ENCODE measurements around the gene SRL. TPM values are rescaled to one million over a fixed set of nuclear protein-coding genes. Genes with fewer than 3 reads are reported as not detected.

Gene SRL
- total and polyA plus RNA-seq, 4 donors = 0.31 to 3.2 (median 1.5) TPM

- no peaks in the 10 kb centered on the region for H3K27me3 ChIP-seq (ENCODE audit: control insufficient read depth in 1 of 2, insufficient read depth in 2 of 2, low read length in 1 of 2)
Observed at GRCh38 chr16:4204521-4204920, 37.4 kb downstream of the SRL start.

GRCh38 chr16:4203748-4204147 lies 38.1 kb downstream of the SRL start:
- WGBS, 2 donors = 94 to 96% methylated on average over 11 of the region's 11 CpGs
- ATAC-seq (ENCODE audit: low FRiP score) = no peak
- Histone ChIP-seq H3K36me3 (ENCODE audit: control insufficient read depth in 1 of 2, insufficient read depth in 2 of 2, low read length in 1 of 2) (no peaks in the 10 kb centered on the region), H3K27me3 (ENCODE audit: control insufficient read depth in 1 of 2, insufficient read depth in 2 of 2, low read length in 1 of 2) (no peaks in the 10 kb centered on the region), H3K9me3 (ENCODE audit: control insufficient read depth, low read length) (no peaks in the 10 kb centered on the region), H3K4me1 (ENCODE audit: control insufficient read depth in 1 of 2, insufficient read depth in 2 of 2, low read length in 2 of 2) (no peaks in the 10 kb centered on the region), H3K27ac (ENCODE audit: low read depth in 1 of 2, low read length in 2 of 2) (no peak overlapping the region), H3K4me3 (ENCODE audit: low read length in 2 of 2) (no peak overlapping the region)
- intact Hi-C loops (cut with DNase I) = loop anchor here (5.0 to 10.0 kb wide), 3 partner anchors 49 to 201 kb away; no protein-coding TSS in a partner anchor
- DNase-seq = no peak

More at GRCh38 chr16:4204521-4204920, 37.4 kb downstream of the SRL start:
- WGBS, 2 donors = 86 to 89% methylated on average over 9 of the region's 9 CpGs
- H3K36me3 ChIP-seq (ENCODE audit: control insufficient read depth in 1 of 2, insufficient read depth in 2 of 2, low read length in 1 of 2) = no peaks in the 10 kb centered on the region
- no peak overlapping the region for H3K4me3 ChIP-seq (ENCODE audit: low read length in 2 of 2)
- H3K4me1 ChIP-seq (ENCODE audit: control insufficient read depth in 1 of 2, insufficient read depth in 2 of 2, low read length in 2 of 2) = no peaks in the 10 kb centered on the region
- ATAC-seq (ENCODE audit: low FRiP score) (no peak), DNase-seq (no peak)
- intact Hi-C loops (cut with DNase I) = loop anchor here (5.0 to 10.0 kb wide), 3 partner anchors 48 to 200 kb away; no protein-coding TSS in a partner anchor
- no peaks in the 10 kb centered on the region for H3K9me3 ChIP-seq (ENCODE audit: control insufficient read depth, low read length)
- H3K27ac ChIP-seq (ENCODE audit: low read depth in 1 of 2, low read length in 2 of 2) = no peak overlapping the region

- no peak overlapping the region for H3K4me3 ChIP-seq (ENCODE audit: low read length in 2 of 2)
- no peak for DNase-seq
- WGBS, 2 donors = 94 to 95% methylated on average over 21 of the region's 21 CpGs
- H3K27me3 ChIP-seq (ENCODE audit: control insufficient read depth in 1 of 2, insufficient read depth in 2 of 2, low read length in 1 of 2) = no peaks in the 10 kb centered on the region
- H3K36me3 ChIP-seq (ENCODE audit: control insufficient read depth in 1 of 2, insufficient read depth in 2 of 2, low read length in 1 of 2) = no peaks in the 10 kb centered on the region
- H3K27ac ChIP-seq (ENCODE audit: low read depth in 1 of 2, low read length in 2 of 2) = no peak overlapping the region
- intact Hi-C loops (cut with DNase I) = loop anchor here (5.0 to 10.0 kb wide), 3 partner anchors 50 to 202 kb away; no protein-coding TSS in a partner anchor
- H3K4me1 ChIP-seq (ENCODE audit: control insufficient read depth in 1 of 2, insufficient read depth in 2 of 2, low read length in 2 of 2) = no peaks in the 10 kb centered on the region
- no peaks in the 10 kb centered on the region for H3K9me3 ChIP-seq (ENCODE audit: control insufficient read depth, low read length)
- no peak for ATAC-seq (ENCODE audit: low FRiP score)
Observed at GRCh38 chr16:4202615-4203345, 39.1 kb downstream of the SRL start.

- no peaks in the 10 kb centered on the region for H3K27me3 ChIP-seq (ENCODE audit: control insufficient read depth in 1 of 2, insufficient read depth in 2 of 2, low read length in 1 of 2)
- ATAC-seq (ENCODE audit: low FRiP score) (no peak), DNase-seq (no peak)
- H3K4me1 ChIP-seq (ENCODE audit: control insufficient read depth in 1 of 2, insufficient read depth in 2 of 2, low read length in 2 of 2) = no peaks in the 10 kb centered on the region
- intact Hi-C loops (cut with DNase I) = loop anchor here (1.0 to 10.0 kb wide), 4 partner anchors 52 to 204 kb away; no protein-coding TSS in a partner anchor
- H3K36me3 ChIP-seq (ENCODE audit: control insufficient read depth in 1 of 2, insufficient read depth in 2 of 2, low read length in 1 of 2) = no peaks in the 10 kb centered on the region
- 84 to 85% methylated on average over 1 of the region's 1 CpG for WGBS, 2 donors
- no peak overlapping the region for H3K27ac ChIP-seq (ENCODE audit: low read depth in 1 of 2, low read length in 2 of 2)
- no peaks in the 10 kb centered on the region for H3K9me3 ChIP-seq (ENCODE audit: control insufficient read depth, low read length)
- H3K4me3 ChIP-seq (ENCODE audit: low read length in 2 of 2) = no peak overlapping the region
Observed at GRCh38 chr16:4200781-4201137, 41.1 kb downstream of the SRL start.

GRCh38 chr16:4200000-4200780 lies 41.7 kb downstream of the SRL start:
- H3K9me3 ChIP-seq (ENCODE audit: control insufficient read depth, low read length) = no peaks in the 10 kb centered on the region
- ATAC-seq (ENCODE audit: low FRiP score) (peak; percentile 80), DNase-seq (peak; percentile 75 to 92)
- intact Hi-C loops (cut with DNase I) = loop anchor here (1.0 to 10.0 kb wide), 4 partner anchors 52 to 205 kb away; no protein-coding TSS in a partner anchor
- no peaks in the 10 kb centered on the region for H3K36me3 ChIP-seq (ENCODE audit: control insufficient read depth in 1 of 2, insufficient read depth in 2 of 2, low read length in 1 of 2)
- no peak overlapping the region for H3K4me3 ChIP-seq (ENCODE audit: low read length in 2 of 2)
- H3K27me3 ChIP-seq (ENCODE audit: control insufficient read depth in 1 of 2, insufficient read depth in 2 of 2, low read length in 1 of 2) = no peaks in the 10 kb centered on the region
- no peaks in the 10 kb centered on the region for H3K4me1 ChIP-seq (ENCODE audit: control insufficient read depth in 1 of 2, insufficient read depth in 2 of 2, low read length in 2 of 2)
- 33 to 35% methylated on average over 15 of the region's 15 CpGs for WGBS, 2 donors
- H3K27ac ChIP-seq (ENCODE audit: low read depth in 1 of 2, low read length in 2 of 2) = no peak overlapping the region

GRCh38 chr16:4198816-4199215 lies 43.1 kb downstream of the SRL start:
- 78 to 85% methylated on average over 4 of the region's 4 CpGs for WGBS, 2 donors
- H3K27me3 ChIP-seq (ENCODE audit: control insufficient read depth in 1 of 2, insufficient read depth in 2 of 2, low read length in 1 of 2) = no peaks in the 10 kb centered on the region
- no peaks in the 10 kb centered on the region for H3K36me3 ChIP-seq (ENCODE audit: control insufficient read depth in 1 of 2, insufficient read depth in 2 of 2, low read length in 1 of 2)
- DNase-seq (no peak), ATAC-seq (ENCODE audit: low FRiP score) (no peak)
- H3K9me3 ChIP-seq (ENCODE audit: control insufficient read depth, low read length) = no peaks in the 10 kb centered on the region
- H3K27ac ChIP-seq (ENCODE audit: low read depth in 1 of 2, low read length in 2 of 2) = no peak overlapping the region
- intact Hi-C loops (cut with DNase I) = no loop called here
- no peak overlapping the region for H3K4me3 ChIP-seq (ENCODE audit: low read length in 2 of 2)
- no peaks in the 10 kb centered on the region for H3K4me1 ChIP-seq (ENCODE audit: control insufficient read depth in 1 of 2, insufficient read depth in 2 of 2, low read length in 2 of 2)

- Histone ChIP-seq H3K27ac (ENCODE audit: low read depth in 1 of 2, low read length in 2 of 2) (no peak overlapping the region), H3K4me1 (ENCODE audit: control insufficient read depth in 1 of 2, insufficient read depth in 2 of 2, low read length in 2 of 2) (no peaks in the 10 kb centered on the region), H3K4me3 (ENCODE audit: low read length in 2 of 2) (no peak overlapping the region), H3K36me3 (ENCODE audit: control insufficient read depth in 1 of 2, insufficient read depth in 2 of 2, low read length in 1 of 2) (no peaks in the 10 kb centered on the region), H3K9me3 (ENCODE audit: control insufficient read depth, low read length) (no peaks in the 10 kb centered on the region), H3K27me3 (ENCODE audit: control insufficient read depth in 1 of 2, insufficient read depth in 2 of 2, low read length in 1 of 2) (no peaks in the 10 kb centered on the region)
- intact Hi-C loops (cut with DNase I) = loop anchor here in 1 of 2 donors (2.0 kb wide), 1 partner anchor 136 kb away; no protein-coding TSS in a partner anchor
- ATAC-seq (ENCODE audit: low FRiP score) (no peak), DNase-seq (no peak)
- 91 to 92% methylated on average over 4 of the region's 4 CpGs for WGBS, 2 donors
Observed at GRCh38 chr16:4194661-4195060, 47.2 kb downstream of the SRL start.

- H3K4me3 ChIP-seq (ENCODE audit: low read length in 2 of 2) = no peak overlapping the region
- no peaks in the 10 kb centered on the region for H3K9me3 ChIP-seq (ENCODE audit: control insufficient read depth, low read length)
- no peak for DNase-seq
- intact Hi-C loops (cut with DNase I) = loop anchor here in 1 of 2 donors (2.0 kb wide), 1 partner anchor 137 kb away; no protein-coding TSS in a partner anchor
- no peak for ATAC-seq (ENCODE audit: low FRiP score)
- no peaks in the 10 kb centered on the region for H3K36me3 ChIP-seq (ENCODE audit: control insufficient read depth in 1 of 2, insufficient read depth in 2 of 2, low read length in 1 of 2)
- WGBS, 2 donors = 73 to 79% methylated on average over 1 of the region's 1 CpG
- no peaks in the 10 kb centered on the region for H3K4me1 ChIP-seq (ENCODE audit: control insufficient read depth in 1 of 2, insufficient read depth in 2 of 2, low read length in 2 of 2)
- H3K27ac ChIP-seq (ENCODE audit: low read depth in 1 of 2, low read length in 2 of 2) = no peak overlapping the region
- no peaks in the 10 kb centered on the region for H3K27me3 ChIP-seq (ENCODE audit: control insufficient read depth in 1 of 2, insufficient read depth in 2 of 2, low read length in 1 of 2)
Observed at GRCh38 chr16:4193920-4194319, 48.0 kb downstream of the SRL start.
